Measurements from ENCODE around the gene DERL3.

Gene DERL3

DNA sequence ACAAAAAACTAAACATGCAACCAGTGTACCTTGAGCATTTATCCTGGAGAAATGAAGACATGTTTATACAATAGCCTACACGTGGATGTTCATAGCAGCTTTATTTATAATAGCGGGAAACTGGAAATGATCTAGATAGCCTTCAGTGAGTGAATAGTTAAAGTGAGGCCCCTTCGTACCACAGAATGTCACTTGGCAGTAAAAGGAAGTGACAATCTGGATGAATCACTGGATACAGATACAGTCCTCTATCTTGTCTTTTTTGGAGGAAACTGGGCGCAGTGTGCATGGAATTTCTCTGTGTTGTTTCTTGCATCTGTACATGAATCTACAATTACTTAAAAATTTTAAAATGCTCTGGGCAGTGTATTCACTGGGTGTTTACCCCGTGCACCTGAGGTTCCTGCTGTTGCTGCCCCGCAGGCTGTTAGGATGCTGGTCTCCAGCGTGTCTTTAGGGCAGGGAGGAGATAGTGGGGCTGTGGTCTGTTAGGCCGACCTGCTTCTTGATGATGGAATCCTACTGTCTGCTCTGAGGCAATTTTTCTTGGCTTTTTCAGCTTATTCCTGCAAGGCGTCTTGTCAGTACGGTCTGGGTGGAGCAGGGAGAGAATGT, 23.2 kb downstream of the DERL3 start:
- Histone ChIP-seq H3K27ac (ENCODE audit: low read length) (no peak overlapping the region), H3K27me3 (ENCODE audit: insufficient read depth, low read length) (no peaks in the 10 kb centered on the region), H3K9ac (ENCODE audit: low read depth, low read length) (no peak overlapping the region), H3K9me3 (ENCODE audit: insufficient read depth, low read depth, low read length) (no peaks in the 10 kb centered on the region), H3K4me3 (ENCODE audit: low read length) (no peak overlapping the region), H3K4me1 (ENCODE audit: insufficient read depth, low read length) (no peaks in the 10 kb centered on the region), H3K36me3 (ENCODE audit: insufficient read depth, low read depth, low read length) (peaks cover 74% of the 10 kb centered on the region)

DNA sequence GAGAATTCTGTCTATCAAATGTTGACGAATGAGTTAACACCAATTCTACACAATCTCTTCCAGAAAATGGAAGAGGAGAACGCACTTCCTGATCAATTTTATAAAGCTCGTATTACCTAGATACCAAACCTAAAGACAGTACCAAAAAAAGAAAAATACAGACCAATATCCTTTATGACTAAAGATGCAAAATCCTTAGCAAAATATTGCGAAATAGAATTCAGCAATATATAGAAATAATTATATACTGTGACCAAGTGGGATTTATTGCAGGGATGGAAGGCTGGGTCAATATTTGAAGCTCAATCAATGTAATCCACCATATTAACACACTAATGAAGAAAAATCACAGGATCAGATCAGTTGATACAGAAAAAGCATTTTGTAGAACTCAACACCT, 26.4 kb downstream of the DERL3 start:
- H3K9me3 ChIP-seq (ENCODE audit: insufficient read depth, low read depth, low read length) = no peaks in the 10 kb centered on the region
- peaks cover 48% of the 10 kb centered on the region for H3K36me3 ChIP-seq (ENCODE audit: insufficient read depth, low read depth, low read length)
- no peaks in the 10 kb centered on the region for H3K4me1 ChIP-seq (ENCODE audit: insufficient read depth, low read length)
- H3K27ac ChIP-seq (ENCODE audit: low read length) = no peak overlapping the region
- no peaks in the 10 kb centered on the region for H3K27me3 ChIP-seq (ENCODE audit: insufficient read depth, low read length)
- no peak overlapping the region for H3K9ac ChIP-seq (ENCODE audit: low read depth, low read length)
- no peak overlapping the region for H3K4me3 ChIP-seq (ENCODE audit: low read length)

DNA sequence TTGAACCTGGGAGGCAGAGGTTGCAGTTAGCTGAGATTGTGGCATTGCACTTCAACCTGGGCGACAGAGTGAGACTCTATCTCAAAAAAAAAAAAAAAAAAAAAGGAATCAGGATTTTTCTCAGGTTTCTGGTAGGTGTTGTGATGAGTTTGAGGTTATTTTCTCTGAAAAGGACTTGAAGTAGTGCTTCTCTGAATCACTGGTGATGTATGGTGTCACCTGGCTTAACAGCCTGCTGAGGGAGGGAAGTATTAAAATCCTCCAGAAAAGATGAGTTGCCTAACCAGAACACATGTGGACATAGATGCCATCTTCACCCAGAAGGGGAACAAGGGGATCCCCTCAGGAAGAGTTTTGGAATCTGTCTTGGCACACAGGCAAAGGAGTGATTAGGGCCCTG, 32.0 kb downstream of the DERL3 start:
- no peak overlapping the region for H3K4me3 ChIP-seq (ENCODE audit: low read length)
- no peak overlapping the region for H3K9ac ChIP-seq (ENCODE audit: low read depth, low read length)
- no peak overlapping the region for H3K27ac ChIP-seq (ENCODE audit: low read length)
- no peaks in the 10 kb centered on the region for H3K9me3 ChIP-seq (ENCODE audit: insufficient read depth, low read depth, low read length)
- no peaks in the 10 kb centered on the region for H3K27me3 ChIP-seq (ENCODE audit: insufficient read depth, low read length)
- H3K36me3 ChIP-seq (ENCODE audit: insufficient read depth, low read depth, low read length) = peaks cover 71% of the 10 kb centered on the region
- H3K4me1 ChIP-seq (ENCODE audit: insufficient read depth, low read length) = no peaks in the 10 kb centered on the region

DNA sequence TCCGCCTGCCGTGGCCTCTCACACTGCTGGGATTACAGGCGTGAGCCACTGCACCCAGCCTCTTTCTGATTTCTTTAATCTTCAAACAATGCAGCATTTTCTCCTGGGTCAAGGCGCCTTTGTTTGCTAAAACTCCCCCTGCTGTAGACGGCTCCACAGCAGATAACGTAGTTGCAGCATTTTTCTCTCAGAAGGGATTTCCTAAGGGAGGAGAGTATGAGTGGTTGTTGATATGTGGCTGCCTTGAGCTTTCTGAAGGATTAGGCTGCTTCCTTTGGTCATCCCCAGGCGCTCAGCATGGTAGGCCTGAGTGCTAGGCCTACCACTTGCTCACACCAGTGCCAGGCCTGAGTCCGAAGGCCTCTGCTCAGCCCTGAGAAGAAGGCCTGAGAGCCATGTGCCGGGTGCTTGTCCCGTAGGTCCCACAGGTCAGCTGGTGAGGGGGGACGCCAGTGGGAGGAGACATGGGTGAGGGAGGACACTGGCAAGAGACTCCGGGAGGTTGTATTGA, 34.0 kb downstream of the DERL3 start:
- Histone ChIP-seq H3K9me3 (ENCODE audit: insufficient read depth, low read depth, low read length) (no peaks in the 10 kb centered on the region), H3K4me1 (ENCODE audit: insufficient read depth, low read length) (no peaks in the 10 kb centered on the region), H3K27ac (ENCODE audit: low read length) (no peak overlapping the region), H3K36me3 (ENCODE audit: insufficient read depth, low read depth, low read length) (peaks cover 75% of the 10 kb centered on the region), H3K27me3 (ENCODE audit: insufficient read depth, low read length) (no peaks in the 10 kb centered on the region), H3K9ac (ENCODE audit: low read depth, low read length) (no peak overlapping the region), H3K4me3 (ENCODE audit: low read length) (no peak overlapping the region)

DNA sequence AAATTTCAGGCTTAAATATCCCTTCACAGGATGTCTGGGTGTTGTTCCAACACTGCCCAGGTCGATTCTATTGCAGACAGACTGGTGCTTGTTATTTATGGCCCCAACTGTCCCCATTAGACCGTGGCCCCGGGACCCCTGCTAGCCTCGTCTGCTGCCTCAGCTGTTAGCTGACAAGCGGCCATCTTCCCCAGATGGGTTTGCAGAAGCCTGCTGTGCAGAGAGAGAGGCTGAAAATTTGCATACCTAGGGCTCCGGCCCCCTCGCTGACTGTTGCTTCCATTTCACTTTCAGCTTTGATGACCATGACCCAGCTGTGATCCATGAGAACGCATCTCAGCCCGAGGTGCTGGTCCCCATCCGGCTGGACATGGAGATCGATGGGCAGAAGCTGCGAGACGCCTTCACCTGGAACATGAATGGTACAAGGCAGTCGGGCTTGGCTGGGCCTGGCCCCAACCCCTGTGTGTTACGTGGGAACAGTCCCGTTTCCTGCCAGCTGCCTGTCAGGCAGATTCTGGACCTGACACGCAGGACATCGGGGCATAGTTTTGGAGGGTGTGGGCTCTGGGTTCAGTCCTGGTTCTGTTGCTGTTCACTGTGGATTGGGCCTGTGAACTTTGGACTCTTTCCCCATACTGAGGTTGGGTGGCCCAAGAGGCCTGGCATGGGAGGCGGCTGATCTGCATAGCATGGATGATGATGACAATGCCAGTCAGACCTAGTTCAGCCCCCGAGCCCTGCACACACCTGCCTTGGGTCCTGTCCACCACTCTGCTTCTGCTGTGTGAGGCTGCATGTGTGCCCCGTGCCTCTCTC, 35.6 kb downstream of the DERL3 start:
- Histone ChIP-seq H3K4me1 (ENCODE audit: insufficient read depth, low read length) (no peaks in the 10 kb centered on the region), H3K27ac (ENCODE audit: low read length) (no peak overlapping the region), H3K4me3 (ENCODE audit: low read length) (no peak overlapping the region), H3K27me3 (ENCODE audit: insufficient read depth, low read length) (no peaks in the 10 kb centered on the region), H3K36me3 (ENCODE audit: insufficient read depth, low read depth, low read length) (peaks cover 84% of the 10 kb centered on the region), H3K9ac (ENCODE audit: low read depth, low read length) (no peak overlapping the region), H3K9me3 (ENCODE audit: insufficient read depth, low read depth, low read length) (no peaks in the 10 kb centered on the region)

DNA sequence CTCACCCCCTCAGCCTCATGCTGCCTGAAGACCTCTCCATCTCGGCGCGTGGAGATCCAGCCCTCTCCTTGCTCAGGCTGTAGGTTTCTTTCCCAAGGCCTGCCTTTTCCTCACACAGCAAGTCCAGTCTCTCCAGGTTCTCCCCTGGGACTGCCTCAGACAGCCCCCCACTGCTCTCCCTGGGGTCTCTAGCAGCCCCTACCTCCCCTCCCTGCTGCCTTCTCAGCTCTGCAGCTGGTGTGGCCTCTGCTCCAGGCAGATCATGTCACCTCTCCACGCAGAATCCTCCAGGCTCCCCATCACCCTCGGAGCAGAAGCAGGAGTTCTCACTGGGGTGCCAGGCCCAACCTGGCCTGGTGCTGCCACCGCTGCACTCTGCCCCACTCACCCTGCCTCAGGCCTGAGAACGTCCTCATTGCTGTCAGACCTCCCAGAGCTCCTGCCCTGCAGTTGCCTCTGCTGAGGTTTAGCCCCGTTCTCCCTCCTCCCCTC, 36.9 kb downstream of the DERL3 start:
- Histone ChIP-seq H3K4me1 (ENCODE audit: insufficient read depth, low read length) (no peaks in the 10 kb centered on the region), H3K27me3 (ENCODE audit: insufficient read depth, low read length) (no peaks in the 10 kb centered on the region), H3K9ac (ENCODE audit: low read depth, low read length) (no peak overlapping the region; the same call in 1 of the 2 replicates), H3K9me3 (ENCODE audit: insufficient read depth, low read depth, low read length) (no peaks in the 10 kb centered on the region), H3K36me3 (ENCODE audit: insufficient read depth, low read depth, low read length) (peaks cover 89% of the 10 kb centered on the region), H3K27ac (ENCODE audit: low read length) (no peak overlapping the region), H3K4me3 (ENCODE audit: low read length) (no peak overlapping the region)

DNA sequence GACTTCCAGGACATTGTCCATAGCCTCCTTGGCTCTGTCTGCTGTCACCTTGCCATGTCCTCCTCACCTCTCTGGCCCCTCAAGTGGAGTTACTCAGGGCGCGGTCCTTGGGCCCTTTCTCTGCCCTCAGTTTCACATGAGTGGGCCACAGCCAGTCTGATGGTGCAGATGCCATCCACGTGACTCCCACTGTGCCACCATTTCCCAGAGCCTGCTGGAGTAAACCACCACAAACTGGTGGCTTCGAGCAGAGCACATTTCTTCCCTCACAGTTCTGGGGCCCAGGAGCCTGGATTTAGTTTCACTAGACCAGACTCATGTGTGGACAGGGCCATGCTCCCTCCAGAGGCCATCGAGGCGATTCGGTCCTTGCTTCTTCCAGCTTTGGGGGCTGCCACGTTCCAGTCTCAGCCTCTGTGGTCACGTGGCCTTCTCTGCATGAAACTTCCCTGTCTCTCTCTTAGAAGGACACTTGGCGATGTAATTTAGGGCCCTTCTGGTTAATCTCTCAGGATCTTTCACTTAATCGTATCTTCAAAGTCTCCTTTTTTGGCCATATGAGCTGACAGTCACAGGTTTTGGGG, 37.5 kb downstream of the DERL3 start:
- H3K27me3 ChIP-seq (ENCODE audit: insufficient read depth, low read length) = no peaks in the 10 kb centered on the region
- peaks cover 87% of the 10 kb centered on the region for H3K36me3 ChIP-seq (ENCODE audit: insufficient read depth, low read depth, low read length)
- no peak overlapping the region for H3K4me3 ChIP-seq (ENCODE audit: low read length)
- no peak overlapping the region for H3K9ac ChIP-seq (ENCODE audit: low read depth, low read length)
- no peak overlapping the region for H3K27ac ChIP-seq (ENCODE audit: low read length)
- no peaks in the 10 kb centered on the region for H3K4me1 ChIP-seq (ENCODE audit: insufficient read depth, low read length)
- no peaks in the 10 kb centered on the region for H3K9me3 ChIP-seq (ENCODE audit: insufficient read depth, low read depth, low read length)

DNA sequence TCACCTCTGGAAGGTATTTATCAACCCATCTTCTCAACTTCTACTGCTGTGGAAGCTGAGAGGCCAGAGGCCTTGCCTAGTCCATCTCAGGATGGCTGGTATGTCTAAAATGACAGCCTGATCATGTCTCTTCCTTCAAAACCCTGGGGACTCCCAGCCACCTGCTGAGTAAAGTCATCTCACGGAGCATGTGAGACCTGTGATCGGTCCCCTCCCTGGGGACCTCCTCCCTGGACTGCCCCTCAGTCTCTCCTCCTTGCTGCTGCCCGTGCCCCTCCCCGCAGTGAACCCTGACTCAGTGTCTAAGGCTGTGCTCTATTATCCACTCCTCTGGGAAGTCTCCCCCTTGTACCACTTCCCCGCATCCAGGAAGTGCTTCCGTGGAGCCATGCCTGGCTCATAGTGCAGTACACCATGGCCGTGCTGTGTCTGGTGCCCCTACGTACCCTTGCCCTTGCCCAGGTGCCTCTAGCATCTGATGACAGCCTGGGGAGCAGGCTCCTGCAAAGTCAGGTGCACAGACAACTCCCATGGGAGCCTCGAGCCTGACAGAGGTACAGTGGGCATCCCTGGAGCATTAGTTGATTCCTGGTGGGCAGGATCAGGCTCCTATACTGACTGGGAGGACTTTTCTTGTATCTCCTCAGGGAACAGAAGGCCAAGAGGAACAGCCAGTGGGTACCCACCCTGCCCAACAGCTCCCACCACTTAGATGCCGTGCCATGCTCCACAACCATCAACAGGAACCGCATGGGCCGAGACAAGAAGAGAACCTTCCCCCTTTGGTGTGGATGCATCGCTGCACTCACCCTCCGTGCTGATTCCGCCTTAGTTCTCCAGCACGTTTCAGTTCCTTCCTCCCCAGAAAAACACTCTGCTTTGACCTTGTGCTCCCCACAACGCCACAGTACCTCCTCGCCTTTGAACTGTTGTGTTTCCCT, 38.2 kb downstream of the DERL3 start:
- no peaks in the 10 kb centered on the region for H3K27me3 ChIP-seq (ENCODE audit: insufficient read depth, low read length)
- no peak overlapping the region for H3K27ac ChIP-seq (ENCODE audit: low read length)
- no peak overlapping the region for H3K4me3 ChIP-seq (ENCODE audit: low read length)
- no peak overlapping the region for H3K9ac ChIP-seq (ENCODE audit: low read depth, low read length)
- H3K36me3 ChIP-seq (ENCODE audit: insufficient read depth, low read depth, low read length) = peaks cover 87% of the 10 kb centered on the region
- H3K4me1 ChIP-seq (ENCODE audit: insufficient read depth, low read length) = no peaks in the 10 kb centered on the region
- H3K9me3 ChIP-seq (ENCODE audit: insufficient read depth, low read depth, low read length) = no peaks in the 10 kb centered on the region

DNA sequence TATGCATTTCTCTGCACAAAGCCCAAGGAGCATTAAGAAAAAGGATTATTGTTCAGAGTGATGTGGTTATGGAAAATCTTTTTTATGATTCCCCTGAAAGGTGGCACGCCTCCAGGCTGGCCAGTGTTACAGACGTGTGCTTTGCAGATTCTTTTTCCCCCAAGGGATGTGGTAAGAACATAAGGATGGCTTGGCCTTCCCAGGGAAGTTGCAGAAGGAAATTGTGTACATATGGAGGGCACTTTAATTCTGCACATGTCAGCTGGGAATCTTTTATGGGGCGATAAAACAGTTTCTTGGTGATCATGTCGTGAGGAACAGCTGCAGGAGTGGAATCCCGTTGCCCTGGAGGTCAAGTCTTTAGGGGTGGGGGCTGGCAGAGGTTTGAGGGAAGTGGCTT, 42.3 kb downstream of the DERL3 start:
- Histone ChIP-seq H3K9ac (ENCODE audit: low read depth, low read length) (no peak overlapping the region), H3K27ac (ENCODE audit: low read length) (no peak overlapping the region), H3K4me3 (ENCODE audit: low read length) (no peak overlapping the region), H3K9me3 (ENCODE audit: insufficient read depth, low read depth, low read length) (no peaks in the 10 kb centered on the region), H3K4me1 (ENCODE audit: insufficient read depth, low read length) (no peaks in the 10 kb centered on the region), H3K36me3 (ENCODE audit: insufficient read depth, low read depth, low read length) (peaks cover 85% of the 10 kb centered on the region), H3K27me3 (ENCODE audit: insufficient read depth, low read length) (no peaks in the 10 kb centered on the region)

DNA sequence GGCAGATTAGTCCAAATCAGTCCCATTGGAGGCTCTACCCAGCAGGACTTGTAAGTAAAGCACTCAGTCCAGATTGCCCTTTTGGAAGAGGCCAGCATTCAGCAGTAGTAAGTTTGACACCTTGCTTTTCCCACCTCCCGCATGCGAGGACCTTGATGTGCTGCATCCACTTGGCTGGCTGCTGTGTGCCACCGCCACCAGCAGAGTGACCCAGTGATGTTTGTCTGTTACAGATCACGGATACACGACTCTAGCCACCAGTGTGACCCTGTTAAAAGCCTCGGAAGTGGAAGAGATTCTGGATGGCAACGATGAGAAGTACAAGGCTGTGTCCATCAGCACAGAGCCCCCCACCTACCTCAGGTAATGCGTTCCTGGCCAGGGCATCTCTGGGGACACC, 45.5 kb downstream of the DERL3 start:
- Histone ChIP-seq H3K4me3 (ENCODE audit: low read length) (no peak overlapping the region), H3K9me3 (ENCODE audit: insufficient read depth, low read depth, low read length) (no peaks in the 10 kb centered on the region), H3K27ac (ENCODE audit: low read length) (no peak overlapping the region), H3K36me3 (ENCODE audit: insufficient read depth, low read depth, low read length) (peaks cover 76% of the 10 kb centered on the region), H3K9ac (ENCODE audit: low read depth, low read length) (no peak overlapping the region), H3K27me3 (ENCODE audit: insufficient read depth, low read length) (no peaks in the 10 kb centered on the region), H3K4me1 (ENCODE audit: insufficient read depth, low read length) (peaks cover 7% of the 10 kb centered on the region; the same call in 1 of the 2 replicates)
